Measurements from ENCODE around the gene ICA1. TPM values are rescaled to one million over a fixed set of nuclear protein-coding genes. Genes with fewer than 3 reads are reported as not detected.

Gene ICA1
- total RNA-seq, 1 donor from 2014 or later, result 10.5 TPM

DNA sequence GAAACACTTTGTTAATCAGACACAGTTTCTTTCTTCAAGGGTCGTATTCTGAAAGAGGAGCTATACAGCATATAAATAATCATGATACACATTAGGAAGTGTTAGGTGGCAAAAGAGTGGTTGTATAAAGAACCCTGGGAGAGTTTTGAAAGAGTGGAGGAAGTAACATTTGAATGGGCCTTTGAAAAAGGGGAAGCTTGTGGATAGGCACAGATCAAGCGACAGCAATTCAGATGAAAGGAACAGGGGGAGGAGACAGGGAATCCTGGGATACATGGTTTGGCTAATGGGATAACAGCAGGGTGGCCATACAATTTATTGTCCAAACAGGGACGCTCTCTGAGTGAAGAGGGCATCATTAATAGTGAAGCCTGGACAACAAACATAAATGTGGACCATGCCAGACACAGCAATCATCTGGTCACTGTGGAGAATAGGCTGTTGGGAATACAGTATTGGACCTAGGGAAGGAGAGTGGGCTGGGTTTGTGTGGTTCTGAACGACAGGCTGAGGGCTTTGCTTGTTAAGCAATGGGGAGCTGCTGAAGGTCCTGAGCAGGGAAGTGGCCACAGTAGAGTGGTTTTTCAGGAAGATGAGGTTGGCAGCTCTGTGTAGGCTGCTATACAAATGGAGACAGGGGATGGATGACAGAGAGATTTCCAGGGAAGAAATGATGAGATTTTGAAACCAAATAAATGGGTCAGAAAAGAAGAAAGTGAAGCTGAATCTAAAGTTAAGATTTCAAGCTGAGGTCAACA, 75.9 kb downstream of the ICA1 start:
- no peak for FAIRE-seq
- TF ChIP-seq, protein P1, sequence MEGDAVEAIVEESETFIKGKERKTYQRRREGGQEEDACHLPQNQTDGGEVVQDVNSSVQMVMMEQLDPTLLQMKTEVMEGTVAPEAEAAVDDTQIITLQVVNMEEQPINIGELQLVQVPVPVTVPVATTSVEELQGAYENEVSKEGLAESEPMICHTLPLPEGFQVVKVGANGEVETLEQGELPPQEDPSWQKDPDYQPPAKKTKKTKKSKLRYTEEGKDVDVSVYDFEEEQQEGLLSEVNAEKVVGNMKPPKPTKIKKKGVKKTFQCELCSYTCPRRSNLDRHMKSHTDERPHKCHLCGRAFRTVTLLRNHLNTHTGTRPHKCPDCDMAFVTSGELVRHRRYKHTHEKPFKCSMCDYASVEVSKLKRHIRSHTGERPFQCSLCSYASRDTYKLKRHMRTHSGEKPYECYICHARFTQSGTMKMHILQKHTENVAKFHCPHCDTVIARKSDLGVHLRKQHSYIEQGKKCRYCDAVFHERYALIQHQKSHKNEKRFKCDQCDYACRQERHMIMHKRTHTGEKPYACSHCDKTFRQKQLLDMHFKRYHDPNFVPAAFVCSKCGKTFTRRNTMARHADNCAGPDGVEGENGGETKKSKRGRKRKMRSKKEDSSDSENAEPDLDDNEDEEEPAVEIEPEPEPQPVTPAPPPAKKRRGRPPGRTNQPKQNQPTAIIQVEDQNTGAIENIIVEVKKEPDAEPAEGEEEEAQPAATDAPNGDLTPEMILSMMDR (IDR thresholded peaks at IDR 0.05; ENCODE audit: insufficient read depth, low read length, severe bottlenecking), result no peak

GRCh38 chr7:8184221-8184620, 77.7 kb downstream of the ICA1 start:
- DNase-seq (ENCODE audit: low read depth) (no peak), FAIRE-seq (no peak)
- Histone ChIP-seq H3K27me3 (ENCODE audit: control insufficient read depth, insufficient read depth, low read length) (no peaks in the 10 kb centered on the region), H3K36me3 (ENCODE audit: control insufficient read depth, insufficient read depth, low read length) (no peaks in the 10 kb centered on the region), H3K4me3 (ENCODE audit: low read depth, low read length) (no peak overlapping the region)
- TF ChIP-seq, protein P1 (IDR thresholded peaks at IDR 0.05; ENCODE audit: insufficient read depth, low read length, severe bottlenecking), result no peak

More for the DNA sequence above, 75.9 kb downstream of the ICA1 start:
- DNase-seq (ENCODE audit: low read depth), result no peak
- no peaks in the 10 kb centered on the region for H3K36me3 ChIP-seq (ENCODE audit: control insufficient read depth, insufficient read depth, low read length)
- no peak overlapping the region for H3K4me3 ChIP-seq (ENCODE audit: low read depth, low read length)
- H3K27me3 ChIP-seq (ENCODE audit: control insufficient read depth, insufficient read depth, low read length), result no peaks in the 10 kb centered on the region

DNA sequence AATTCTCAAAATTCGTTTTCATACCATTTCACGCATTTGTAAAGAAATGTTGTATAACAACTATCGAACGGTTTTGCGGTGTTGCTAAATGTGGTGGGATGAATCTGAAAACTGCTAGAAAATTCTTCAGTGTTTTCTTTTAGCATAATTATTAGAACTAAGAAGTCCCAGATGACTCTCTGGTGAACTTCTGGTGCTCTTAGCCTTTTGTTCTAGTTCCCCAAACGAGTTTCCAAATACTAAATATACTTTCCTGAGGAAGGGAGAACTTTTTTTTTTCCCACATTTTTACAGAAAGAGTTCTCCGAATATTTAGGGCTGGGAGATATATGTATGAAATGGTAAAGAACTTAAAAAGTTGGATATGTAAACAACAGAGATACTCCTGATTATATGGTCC, 82.5 kb downstream of the ICA1 start:
- H3K36me3 ChIP-seq (ENCODE audit: control insufficient read depth, insufficient read depth, low read length), result no peaks in the 10 kb centered on the region
- TF ChIP-seq, protein P1 (IDR thresholded peaks at IDR 0.05; ENCODE audit: insufficient read depth, low read length, severe bottlenecking), result no peak
- no peak overlapping the region for H3K4me3 ChIP-seq (ENCODE audit: low read depth, low read length)
- FAIRE-seq (no peak), DNase-seq (ENCODE audit: low read depth) (no peak)
- H3K27me3 ChIP-seq (ENCODE audit: control insufficient read depth, insufficient read depth, low read length), result no peaks in the 10 kb centered on the region

DNA sequence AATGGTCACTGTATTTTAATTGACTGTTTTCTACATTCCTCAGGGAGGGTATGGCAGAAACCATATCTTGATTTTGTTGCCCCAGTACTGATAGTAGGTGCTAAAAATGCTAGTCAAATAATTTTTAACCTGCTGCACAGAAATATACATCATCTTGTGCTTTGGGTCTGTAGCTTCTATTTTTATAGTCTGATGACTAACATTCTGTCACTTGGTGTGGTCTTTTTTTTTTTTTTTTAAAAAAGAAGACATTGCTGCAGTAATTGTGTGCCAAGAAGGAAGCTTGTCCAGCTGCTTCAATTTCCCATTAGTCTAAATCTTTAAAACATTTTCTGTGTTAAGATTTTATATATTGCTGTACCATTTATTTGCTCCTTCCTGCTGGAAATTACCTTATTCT, 83.6 kb downstream of the ICA1 start:
- TF ChIP-seq, protein P1 (IDR thresholded peaks at IDR 0.05; ENCODE audit: insufficient read depth, low read length, severe bottlenecking), result no peak
- DNase-seq (ENCODE audit: low read depth), result no peak
- Histone ChIP-seq H3K4me3 (ENCODE audit: low read depth, low read length) (no peak overlapping the region), H3K27me3 (ENCODE audit: control insufficient read depth, insufficient read depth, low read length) (no peaks in the 10 kb centered on the region), H3K36me3 (ENCODE audit: control insufficient read depth, insufficient read depth, low read length) (no peaks in the 10 kb centered on the region)
- FAIRE-seq, result no peak

- no peak for FAIRE-seq
- H3K27me3 ChIP-seq (ENCODE audit: control insufficient read depth, insufficient read depth, low read length), result no peaks in the 10 kb centered on the region
- H3K4me3 ChIP-seq (ENCODE audit: low read depth, low read length), result no peak overlapping the region
- TF ChIP-seq, protein P1 (IDR thresholded peaks at IDR 0.05; ENCODE audit: insufficient read depth, low read length, severe bottlenecking), result no peak
- H3K36me3 ChIP-seq (ENCODE audit: control insufficient read depth, insufficient read depth, low read length), result no peaks in the 10 kb centered on the region
- no peak for DNase-seq (ENCODE audit: low read depth)
Measured at GRCh38 chr7:8177109-8177933, 84.6 kb downstream of the ICA1 start.
